WTC11 (cell line): Measurements from ENCODE around the gene MAGI2. TPM values are rescaled to one million over a fixed set of nuclear protein-coding genes. Genes with fewer than 3 reads are reported as not detected.

Experiments used
- ATAC-seq: fragments of 200-7000 bp; cut with Tn5 transposase; 2 replicates; pipeline ENCODE4 v1.10.0; 2021; ENCODE audit warnings: mild to moderate bottlenecking, moderate library complexity
- CTCF ChIA-PET: fragments of 300-600 bp; sonication (Branson Sonifier 250); formaldehyde crosslinking; loops from one replicate; lab custom pipeline; 2021; ENCODE audit warnings: antibody characterized with exemption; lab: Charles Lee
- POLR2A ChIA-PET: fragments of 350-600 bp; sonication (Branson Sonifier 250); formaldehyde crosslinking; loops from one replicate; lab custom pipeline; 2021; ENCODE audit warnings: antibody characterized with exemption; lab: Charles Lee
- DNase-seq: peaks from one replicate; pipeline ENCODE4 v3.0.0; 2021; ENCODE audit warnings: low spot score
- H3K27ac Mint-ChIP-seq: 2 replicates; pipeline ENCODE4 v1.8.0; 2021; ENCODE audit warnings: mixed read lengths
- H3K27me3 Mint-ChIP-seq: 2 replicates; pipeline ENCODE4 v1.8.0; 2021; ENCODE audit warnings: low read depth, mild to moderate bottlenecking, moderate library complexity, mixed read lengths
- H3K36me3 Mint-ChIP-seq: 2 replicates; pipeline ENCODE4 v1.8.0; 2021; ENCODE audit warnings: mixed read lengths
- H3K4me1 Mint-ChIP-seq: 2 replicates; pipeline ENCODE4 v1.8.0; 2022; ENCODE audit warnings: mixed read lengths
- H3K4me3 Mint-ChIP-seq: 2 replicates; pipeline ENCODE4 v1.8.0; 2021; ENCODE audit warnings: mild to moderate bottlenecking, moderate library complexity, mixed read lengths
- H3K9me3 Mint-ChIP-seq: 2 replicates; pipeline ENCODE4 v1.8.0; 2021; ENCODE audit warnings: mixed read lengths
- CBFB ChIP-seq: sonication (generic); formaldehyde crosslinking; IDR thresholded peaks from 2 replicates; pipeline ENCODE4 v1.8.1; 2022; ENCODE audit warnings: mild to moderate bottlenecking, low read depth, missing genetic modification reagents
- CREM ChIP-seq: sonication (generic); formaldehyde crosslinking; IDR thresholded peaks from 2 replicates; pipeline ENCODE4 v1.8.1; 2022; ENCODE audit warnings: mild to moderate bottlenecking, missing genetic modification reagents, moderate library complexity
- EMX1 ChIP-seq: fragments of 250-450 bp; sonication (Bioruptor Pico); IDR thresholded peaks from 2 replicates; pipeline ENCODE4 v1.8.0; 2021; ENCODE audit warnings: mild to moderate bottlenecking
- GRHL2 ChIP-seq: fragments of 250-450 bp; sonication (Bioruptor Pico); IDR thresholded peaks from 2 replicates; pipeline ENCODE4 v1.8.0; 2022; ENCODE audit warnings: mild to moderate bottlenecking, moderate library complexity; ENCODE audit not compliant: insufficient replicate concordance, severe bottlenecking
- NFYB ChIP-seq: sonication (generic); formaldehyde crosslinking; conservative IDR thresholded peaks from 2 replicates; pipeline ENCODE4 v1.8.0; 2022; ENCODE audit warnings: low read depth, missing genetic modification reagents
- NR1H2 ChIP-seq: sonication (generic); formaldehyde crosslinking; IDR thresholded peaks from 2 replicates; pipeline ENCODE4 v1.9.0; 2021; ENCODE audit warnings: mild to moderate bottlenecking, moderate library complexity, missing genetic modification reagents
- NR3C1 ChIP-seq: sonication (generic); formaldehyde crosslinking; conservative IDR thresholded peaks from 2 replicates; pipeline ENCODE4 v1.8.1; 2023; ENCODE audit warnings: low read depth, mild to moderate bottlenecking, missing genetic modification reagents
- SMAD4 ChIP-seq: sonication (generic); formaldehyde crosslinking; IDR thresholded peaks from 2 replicates; pipeline ENCODE4 v1.8.0; 2022; ENCODE audit warnings: mild to moderate bottlenecking, missing genetic modification reagents
- TCF7 ChIP-seq: sonication (generic); formaldehyde crosslinking; IDR thresholded peaks from 2 replicates; pipeline ENCODE4 v1.8.0; 2022; ENCODE audit warnings: mild to moderate bottlenecking, low read depth, missing genetic modification reagents, moderate library complexity
- ZBTB21 ChIP-seq: sonication (generic); formaldehyde crosslinking; IDR thresholded peaks from 2 replicates; pipeline ENCODE4 v1.8.1; 2023; ENCODE audit warnings: mild to moderate bottlenecking, missing genetic modification reagents, borderline replicate concordance
- ZNF121 ChIP-seq: sonication (generic); formaldehyde crosslinking; IDR thresholded peaks from 2 replicates; pipeline ENCODE4 v1.8.0; 2023; ENCODE audit warnings: missing genetic modification reagents
- ZNF232 ChIP-seq: sonication (generic); formaldehyde crosslinking; IDR thresholded peaks from 2 replicates; pipeline ENCODE4 v1.8.0; 2022; ENCODE audit warnings: mild to moderate bottlenecking, missing genetic modification reagents
- ZNF263 ChIP-seq: sonication (generic); formaldehyde crosslinking; IDR thresholded peaks from 2 replicates; pipeline ENCODE4 v1.8.1; 2022; ENCODE audit warnings: low read depth, mild to moderate bottlenecking, moderate library complexity, missing genetic modification reagents
- ZNF317 ChIP-seq: sonication (generic); formaldehyde crosslinking; IDR thresholded peaks from 2 replicates; pipeline ENCODE4 v1.8.1; 2023; ENCODE audit warnings: low read depth, mild to moderate bottlenecking, moderate library complexity, missing genetic modification reagents, borderline replicate concordance
- total RNA-seq: library from RNA; stranded (reverse); gene quantifications from 3 replicates; pipeline ENCODE4 v1.2.3, GENCODE V29; 2021
- TF ChIP-seq, protein P1 (sequence below): sonication (generic); formaldehyde crosslinking; IDR thresholded peaks from 2 replicates; pipeline ENCODE4 v1.8.0; 2023; ENCODE audit warnings: missing genetic modification reagents
- TF ChIP-seq, protein P2 (sequence below): sonication (generic); formaldehyde crosslinking; IDR thresholded peaks from 2 replicates; pipeline ENCODE4 v1.8.0; 2022; ENCODE audit warnings: mild to moderate bottlenecking, missing genetic modification reagents
- TF ChIP-seq, protein P3 (sequence below): fragments of 250-450 bp; sonication (Bioruptor Pico); IDR thresholded peaks from 2 replicates; pipeline ENCODE4 v1.9.0; 2021; ENCODE audit warnings: mild to moderate bottlenecking
- TF ChIP-seq, protein P4 (sequence below): sonication (generic); formaldehyde crosslinking; conservative IDR thresholded peaks from 2 replicates; pipeline ENCODE4 v1.8.1; 2023; ENCODE audit warnings: mild to moderate bottlenecking, low read depth, missing genetic modification reagents, moderate library complexity
- TF ChIP-seq, protein P5 (sequence below): sonication (generic); formaldehyde crosslinking; IDR thresholded peaks from 2 replicates; pipeline ENCODE4 v1.8.0; 2023; ENCODE audit warnings: missing genetic modification reagents, mild to moderate bottlenecking, borderline replicate concordance
- TF ChIP-seq, protein P6 (sequence below): sonication (generic); formaldehyde crosslinking; conservative IDR thresholded peaks from 2 replicates; pipeline ENCODE4 v1.8.1; 2022; ENCODE audit warnings: mild to moderate bottlenecking, missing genetic modification reagents

MAGI2 gene
- total RNA-seq, 1 experiment from 2014 or later: 26.6 TPM

DNA sequence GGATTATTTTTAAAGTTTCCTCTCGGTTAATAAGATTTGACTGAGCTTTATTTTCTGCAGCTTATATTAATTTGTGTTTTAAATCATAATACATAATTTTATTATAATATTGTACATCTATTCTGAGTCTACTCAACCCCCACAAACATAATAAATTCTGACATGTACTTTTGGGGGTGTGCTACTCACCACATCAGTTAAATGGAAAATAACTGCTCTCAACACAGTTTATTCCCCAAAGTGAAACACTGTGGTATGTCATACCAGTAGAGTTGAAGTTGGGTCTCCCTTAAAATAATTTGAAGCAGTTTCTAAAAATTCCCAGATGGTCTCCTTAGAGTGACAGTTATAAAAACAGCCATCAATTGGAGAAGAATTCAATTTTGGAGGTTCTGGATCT is 1191.7 kb downstream of the MAGI2 start:
- DNase-seq (no peak), ATAC-seq (no peak)
- TF ChIP-seq SMAD4 (CRISPR knock-in tag) (no peak), ZNF121 (CRISPR knock-in tag) (no peak)
- ChIA-PET CTCF (no interaction called here), POLR2A (no interaction called here)
- H3K4me3 Mint-ChIP-seq: no peak overlapping the region
- peaks cover 5% of the 10 kb centered on the region; the same call in 1 of the 2 replicates for H3K9me3 Mint-ChIP-seq
- no peaks in the 10 kb centered on the region for H3K27me3 Mint-ChIP-seq
- no peaks in the 10 kb centered on the region for H3K36me3 Mint-ChIP-seq
- no peak overlapping the region for H3K27ac Mint-ChIP-seq
- H3K4me1 Mint-ChIP-seq: peaks cover 26% of the 10 kb centered on the region

DNA sequence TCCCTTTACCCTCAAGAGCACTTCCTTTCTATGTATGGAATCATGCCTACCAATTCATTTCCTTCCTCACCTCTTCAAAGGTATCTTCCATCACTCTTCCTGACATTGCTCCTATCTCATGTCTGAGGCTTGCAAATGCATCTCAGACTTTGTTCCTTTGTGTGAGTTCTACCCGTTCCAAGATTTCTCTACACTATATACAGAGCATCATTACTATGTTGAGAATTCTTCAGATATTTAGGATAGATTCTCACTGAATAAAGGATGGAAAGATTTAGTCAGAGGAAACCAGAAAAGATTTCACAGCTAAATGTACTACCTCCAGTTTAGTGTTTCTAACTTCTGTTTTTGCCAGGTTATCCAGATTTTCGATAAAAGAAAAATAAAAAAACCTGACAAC is 1192.2 kb downstream of the MAGI2 start:
- CTCF ChIA-PET: no interaction called here

More for the DNA sequence above, 1192.2 kb downstream of the MAGI2 start:
- ATAC-seq: no peak
- POLR2A ChIA-PET: no interaction called here
- H3K27me3 Mint-ChIP-seq: no peaks in the 10 kb centered on the region
- H3K9me3 Mint-ChIP-seq: peaks cover 5% of the 10 kb centered on the region; the same call in 1 of the 2 replicates
- no peak for DNase-seq
- TF ChIP-seq TCF7 (CRISPR knock-in tag) (no peak), ZNF317 (CRISPR knock-in tag) (no peak), ZBTB21 (CRISPR knock-in tag) (no peak), ZNF232 (CRISPR knock-in tag) (no peak), NFYB (CRISPR knock-in tag) (no peak), ZNF263 (CRISPR knock-in tag) (no peak), CBFB (CRISPR knock-in tag) (no peak), GRHL2 (CRISPR knock-in tag) (no peak), NR1H2 (CRISPR knock-in tag) (no peak), CREM (CRISPR knock-in tag) (no peak), NR3C1 (no peak), EMX1 (CRISPR knock-in tag) (no peak)
- TF ChIP-seq, protein P1, sequence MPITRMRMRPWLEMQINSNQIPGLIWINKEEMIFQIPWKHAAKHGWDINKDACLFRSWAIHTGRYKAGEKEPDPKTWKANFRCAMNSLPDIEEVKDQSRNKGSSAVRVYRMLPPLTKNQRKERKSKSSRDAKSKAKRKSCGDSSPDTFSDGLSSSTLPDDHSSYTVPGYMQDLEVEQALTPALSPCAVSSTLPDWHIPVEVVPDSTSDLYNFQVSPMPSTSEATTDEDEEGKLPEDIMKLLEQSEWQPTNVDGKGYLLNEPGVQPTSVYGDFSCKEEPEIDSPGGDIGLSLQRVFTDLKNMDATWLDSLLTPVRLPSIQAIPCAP: no peak
- TF ChIP-seq, protein P2, sequence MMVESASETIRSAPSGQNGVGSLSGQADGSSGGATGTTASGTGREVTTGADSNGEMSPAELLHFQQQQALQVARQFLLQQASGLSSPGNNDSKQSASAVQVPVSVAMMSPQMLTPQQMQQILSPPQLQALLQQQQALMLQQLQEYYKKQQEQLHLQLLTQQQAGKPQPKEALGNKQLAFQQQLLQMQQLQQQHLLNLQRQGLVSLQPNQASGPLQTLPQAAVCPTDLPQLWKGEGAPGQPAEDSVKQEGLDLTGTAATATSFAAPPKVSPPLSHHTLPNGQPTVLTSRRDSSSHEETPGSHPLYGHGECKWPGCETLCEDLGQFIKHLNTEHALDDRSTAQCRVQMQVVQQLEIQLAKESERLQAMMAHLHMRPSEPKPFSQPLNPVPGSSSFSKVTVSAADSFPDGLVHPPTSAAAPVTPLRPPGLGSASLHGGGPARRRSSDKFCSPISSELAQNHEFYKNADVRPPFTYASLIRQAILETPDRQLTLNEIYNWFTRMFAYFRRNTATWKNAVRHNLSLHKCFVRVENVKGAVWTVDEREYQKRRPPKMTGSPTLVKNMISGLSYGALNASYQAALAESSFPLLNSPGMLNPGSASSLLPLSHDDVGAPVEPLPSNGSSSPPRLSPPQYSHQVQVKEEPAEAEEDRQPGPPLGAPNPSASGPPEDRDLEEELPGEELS (CRISPR knock-in tag): no peak
- TF ChIP-seq, protein P3, sequence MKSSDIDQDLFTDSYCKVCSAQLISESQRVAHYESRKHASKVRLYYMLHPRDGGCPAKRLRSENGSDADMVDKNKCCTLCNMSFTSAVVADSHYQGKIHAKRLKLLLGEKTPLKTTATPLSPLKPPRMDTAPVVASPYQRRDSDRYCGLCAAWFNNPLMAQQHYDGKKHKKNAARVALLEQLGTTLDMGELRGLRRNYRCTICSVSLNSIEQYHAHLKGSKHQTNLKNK (CRISPR knock-in tag): no peak
- TF ChIP-seq, protein P4, sequence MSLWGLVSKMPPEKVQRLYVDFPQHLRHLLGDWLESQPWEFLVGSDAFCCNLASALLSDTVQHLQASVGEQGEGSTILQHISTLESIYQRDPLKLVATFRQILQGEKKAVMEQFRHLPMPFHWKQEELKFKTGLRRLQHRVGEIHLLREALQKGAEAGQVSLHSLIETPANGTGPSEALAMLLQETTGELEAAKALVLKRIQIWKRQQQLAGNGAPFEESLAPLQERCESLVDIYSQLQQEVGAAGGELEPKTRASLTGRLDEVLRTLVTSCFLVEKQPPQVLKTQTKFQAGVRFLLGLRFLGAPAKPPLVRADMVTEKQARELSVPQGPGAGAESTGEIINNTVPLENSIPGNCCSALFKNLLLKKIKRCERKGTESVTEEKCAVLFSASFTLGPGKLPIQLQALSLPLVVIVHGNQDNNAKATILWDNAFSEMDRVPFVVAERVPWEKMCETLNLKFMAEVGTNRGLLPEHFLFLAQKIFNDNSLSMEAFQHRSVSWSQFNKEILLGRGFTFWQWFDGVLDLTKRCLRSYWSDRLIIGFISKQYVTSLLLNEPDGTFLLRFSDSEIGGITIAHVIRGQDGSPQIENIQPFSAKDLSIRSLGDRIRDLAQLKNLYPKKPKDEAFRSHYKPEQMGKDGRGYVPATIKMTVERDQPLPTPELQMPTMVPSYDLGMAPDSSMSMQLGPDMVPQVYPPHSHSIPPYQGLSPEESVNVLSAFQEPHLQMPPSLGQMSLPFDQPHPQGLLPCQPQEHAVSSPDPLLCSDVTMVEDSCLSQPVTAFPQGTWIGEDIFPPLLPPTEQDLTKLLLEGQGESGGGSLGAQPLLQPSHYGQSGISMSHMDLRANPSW (CRISPR knock-in tag): no peak
- TF ChIP-seq, protein P5, sequence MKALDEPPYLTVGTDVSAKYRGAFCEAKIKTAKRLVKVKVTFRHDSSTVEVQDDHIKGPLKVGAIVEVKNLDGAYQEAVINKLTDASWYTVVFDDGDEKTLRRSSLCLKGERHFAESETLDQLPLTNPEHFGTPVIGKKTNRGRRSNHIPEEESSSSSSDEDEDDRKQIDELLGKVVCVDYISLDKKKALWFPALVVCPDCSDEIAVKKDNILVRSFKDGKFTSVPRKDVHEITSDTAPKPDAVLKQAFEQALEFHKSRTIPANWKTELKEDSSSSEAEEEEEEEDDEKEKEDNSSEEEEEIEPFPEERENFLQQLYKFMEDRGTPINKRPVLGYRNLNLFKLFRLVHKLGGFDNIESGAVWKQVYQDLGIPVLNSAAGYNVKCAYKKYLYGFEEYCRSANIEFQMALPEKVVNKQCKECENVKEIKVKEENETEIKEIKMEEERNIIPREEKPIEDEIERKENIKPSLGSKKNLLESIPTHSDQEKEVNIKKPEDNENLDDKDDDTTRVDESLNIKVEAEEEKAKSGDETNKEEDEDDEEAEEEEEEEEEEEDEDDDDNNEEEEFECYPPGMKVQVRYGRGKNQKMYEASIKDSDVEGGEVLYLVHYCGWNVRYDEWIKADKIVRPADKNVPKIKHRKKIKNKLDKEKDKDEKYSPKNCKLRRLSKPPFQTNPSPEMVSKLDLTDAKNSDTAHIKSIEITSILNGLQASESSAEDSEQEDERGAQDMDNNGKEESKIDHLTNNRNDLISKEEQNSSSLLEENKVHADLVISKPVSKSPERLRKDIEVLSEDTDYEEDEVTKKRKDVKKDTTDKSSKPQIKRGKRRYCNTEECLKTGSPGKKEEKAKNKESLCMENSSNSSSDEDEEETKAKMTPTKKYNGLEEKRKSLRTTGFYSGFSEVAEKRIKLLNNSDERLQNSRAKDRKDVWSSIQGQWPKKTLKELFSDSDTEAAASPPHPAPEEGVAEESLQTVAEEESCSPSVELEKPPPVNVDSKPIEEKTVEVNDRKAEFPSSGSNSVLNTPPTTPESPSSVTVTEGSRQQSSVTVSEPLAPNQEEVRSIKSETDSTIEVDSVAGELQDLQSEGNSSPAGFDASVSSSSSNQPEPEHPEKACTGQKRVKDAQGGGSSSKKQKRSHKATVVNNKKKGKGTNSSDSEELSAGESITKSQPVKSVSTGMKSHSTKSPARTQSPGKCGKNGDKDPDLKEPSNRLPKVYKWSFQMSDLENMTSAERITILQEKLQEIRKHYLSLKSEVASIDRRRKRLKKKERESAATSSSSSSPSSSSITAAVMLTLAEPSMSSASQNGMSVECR: no peak
- TF ChIP-seq, protein P6, sequence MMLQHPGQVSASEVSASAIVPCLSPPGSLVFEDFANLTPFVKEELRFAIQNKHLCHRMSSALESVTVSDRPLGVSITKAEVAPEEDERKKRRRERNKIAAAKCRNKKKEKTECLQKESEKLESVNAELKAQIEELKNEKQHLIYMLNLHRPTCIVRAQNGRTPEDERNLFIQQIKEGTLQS (CRISPR knock-in tag): no peak
- TF ChIP-seq, all 79 proteins: peak for 0
- Mint-ChIP-seq H3K27ac (no peak overlapping the region), H3K4me3 (no peak overlapping the region), H3K4me1 (peaks cover 26% of the 10 kb centered on the region), H3K36me3 (peaks cover under 1% of the 10 kb centered on the region; the same call in 1 of the 2 replicates)
